KG1 (cell line): ENCODE data around the gene NSMCE3.

Experiments
- DNase-seq: peaks from one replicate; lab custom pipeline; 2025; lab: John Stamatoyannopoulos, UW

Gene NSMCE3

GRCh38 chr15:29269485-29270168 lies at the start of gene NSMCE3:
TSS of gene NSMCE3 (minus strand) at chr15:29269822. CDS start at chr15:29269705, 117 bp downstream.
- peak; percentile 78 for DNase-seq

GRCh38 chr15:29316422-29316821 lies 46.8 kb upstream of the NSMCE3 start:
- DNase-seq = no peak

- DNase-seq = no peak
Observed at GRCh38 chr15:29312387-29312786, 42.8 kb upstream of the NSMCE3 start.

GRCh38 chr15:29311696-29312095 lies 42.1 kb upstream of the NSMCE3 start:
- no peak for DNase-seq

GRCh38 chr15:29309139-29309538 lies 39.5 kb upstream of the NSMCE3 start:
- no peak for DNase-seq

GRCh38 chr15:29308299-29308698 lies 38.7 kb upstream of the NSMCE3 start:
- no peak for DNase-seq

- no peak for DNase-seq
Observed at GRCh38 chr15:29305556-29305955, 35.9 kb upstream of the NSMCE3 start.

GRCh38 chr15:29302871-29303270 lies 33.2 kb upstream of the NSMCE3 start:
- DNase-seq = no peak

- DNase-seq = no peak
Observed at GRCh38 chr15:29299784-29300183, 30.2 kb upstream of the NSMCE3 start.

- no peak for DNase-seq
Observed at GRCh38 chr15:29299331-29299730, 29.7 kb upstream of the NSMCE3 start.

GRCh38 chr15:29294732-29295325 lies 25.2 kb upstream of the NSMCE3 start:
- no peak for DNase-seq

- no peak for DNase-seq
Observed at GRCh38 chr15:29291067-29291845, 21.6 kb upstream of the NSMCE3 start.

- DNase-seq = no peak
Observed at GRCh38 chr15:29289173-29289572, 19.6 kb upstream of the NSMCE3 start.

GRCh38 chr15:29285386-29285785 lies 15.8 kb upstream of the NSMCE3 start:
- no peak for DNase-seq

GRCh38 chr15:29283381-29283780 lies 13.8 kb upstream of the NSMCE3 start:
- DNase-seq = no peak

GRCh38 chr15:29280514-29280913 lies 10.9 kb upstream of the NSMCE3 start:
- no peak for DNase-seq

- DNase-seq = no peak
Observed at GRCh38 chr15:29278436-29279105, 8.9 kb upstream of the NSMCE3 start.

GRCh38 chr15:29276366-29276765 lies 6.7 kb upstream of the NSMCE3 start:
- no peak for DNase-seq

GRCh38 chr15:29275855-29276254 lies 6.2 kb upstream of the NSMCE3 start:
- DNase-seq = no peak

- no peak for DNase-seq
Observed at GRCh38 chr15:29274946-29275345, 5.3 kb upstream of the NSMCE3 start.

GRCh38 chr15:29272219-29272618 lies 2.6 kb upstream of the NSMCE3 start:
- DNase-seq = no peak

GRCh38 chr15:29270976-29271375 lies 1.4 kb upstream of the NSMCE3 start:
- DNase-seq = no peak
